ENCODE measurements around the gene SLC9C1. TPM values are rescaled to one million over a fixed set of nuclear protein-coding genes. Genes with fewer than 3 reads are reported as not detected.

SLC9C1 gene
- total and polyA plus RNA-seq, 2 of the 13 experiments (the other 11 are each of a cell fraction or from before 2014, with no cell fraction given) = not detected

DNA sequence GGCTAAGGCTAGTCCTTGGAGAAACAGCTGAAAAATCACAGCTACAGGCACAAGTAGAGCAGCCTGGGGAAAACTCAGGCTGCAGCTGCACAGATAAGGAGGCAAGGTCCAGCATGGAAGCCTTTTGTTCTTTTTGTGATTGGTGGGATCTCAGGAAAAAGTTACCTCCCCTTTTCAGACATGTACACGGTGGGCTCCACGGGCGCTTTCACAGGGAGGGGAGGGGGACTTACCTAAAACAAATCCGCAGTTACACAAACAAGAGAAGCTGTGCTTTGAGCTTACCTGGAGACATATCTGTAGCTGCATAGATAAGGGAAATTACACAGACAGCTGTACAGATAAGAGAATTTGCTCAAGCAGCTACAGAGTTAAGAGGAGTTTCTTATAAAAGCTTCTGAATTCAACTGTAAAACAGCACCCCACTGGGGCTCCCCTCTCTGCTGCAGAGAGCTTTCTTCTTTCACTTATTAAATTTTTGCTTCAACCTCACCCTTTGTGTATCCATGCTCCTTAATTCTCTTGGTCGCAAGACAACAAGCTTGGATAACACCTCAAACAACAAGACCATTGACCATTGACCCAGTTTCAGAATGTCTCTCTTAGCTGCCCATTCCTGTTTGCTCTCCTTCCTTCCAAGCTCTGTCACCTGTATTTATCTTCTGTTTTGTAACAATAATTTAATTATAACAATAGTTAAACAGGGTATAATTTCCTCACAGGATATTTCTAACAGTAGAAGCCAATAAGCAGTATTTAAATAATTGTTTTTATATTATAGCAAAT lies 28.0 kb upstream of the SLC9C1 start:
- H2AFZ ChIP-seq (ENCODE audit: low read length) = no peak overlapping the region
- no peak overlapping the region for H3K4me3 ChIP-seq (replicated peaks in 1 of 3; ENCODE audit: insufficient read depth in 1 of 3, low read depth in 2 of 3, low read length in 3 of 3)
- ChIA-PET CTCF (ENCODE audit: low intra/inter-chr PET ratio, low total read pairs) (no interaction called here), POLR2A (no interaction called here)
- no peak for FAIRE-seq
- H3K79me2 ChIP-seq (ENCODE audit: insufficient read depth, low read length) = no peaks in the 10 kb centered on the region
- H3K27me3 ChIP-seq (ENCODE audit: control insufficient read depth in 1 of 2, insufficient read depth in 2 of 2, low read length in 2 of 2) = no peaks in the 10 kb centered on the region
- in situ Hi-C loops (cut with HindIII; ENCODE audit: extremely low pct_ligation_motif_present, low pct_unique_long_range_greater_than_20kb) (loop anchor here (10.0 kb wide), 1 partner anchor 213 kb away; no protein-coding TSS in a partner anchor), intact Hi-C loops (cut with micrococcal nuclease; ENCODE audit: unreplicated experiment) (no loop called here)
- ATAC-seq = peak; percentile 65
- no TSS peak for BruUV-seq (replicated peaks)
- peak; percentile 11 for DNase-seq (ENCODE audit: low spot score)
- no peak for TF ChIP-seq TSC22D2 (CRISPR knock-in tag; IDR thresholded peaks at IDR 0.05; ENCODE audit: borderline replicate concordance)
- TF ChIP-seq PPARG (CRISPR knock-in tag; conservative IDR thresholded peaks at IDR 0.05) = 0 out of 2 replicates have a peak, but pooled peaks have one; percentile 14
- no peaks in the 10 kb centered on the region for H4K20me1 ChIP-seq (ENCODE audit: insufficient read depth, low read length)
- H3K4me1 ChIP-seq (ENCODE audit: insufficient read depth, low read length) = peaks cover 8% of the 10 kb centered on the region; the same call in 1 of the 2 replicates
- 0 out of 2 replicates have a peak overlapping the region, but pooled peaks have one; percentile 24 for H3K4me2 ChIP-seq (ENCODE audit: low read depth, low read length)
- no peak overlapping the region for H3K27ac ChIP-seq (ENCODE audit: extremely low read length, insufficient read depth, low read length)
- H3K9me3 ChIP-seq (ENCODE audit: low read length) = no peaks in the 10 kb centered on the region
- H3K36me3 ChIP-seq (replicated peaks in 1 of 2; ENCODE audit: control insufficient read depth in 1 of 2, insufficient read depth in 2 of 2, low read length in 2 of 2) = no peaks in the 10 kb centered on the region
- 1% methylated on average over 3 of the region's 5 CpGs for WGBS (ENCODE audit: low lambda C conversion rate)
- no peak overlapping the region for H3K9ac ChIP-seq (ENCODE audit: insufficient read depth, low read depth, low read length)

DNA sequence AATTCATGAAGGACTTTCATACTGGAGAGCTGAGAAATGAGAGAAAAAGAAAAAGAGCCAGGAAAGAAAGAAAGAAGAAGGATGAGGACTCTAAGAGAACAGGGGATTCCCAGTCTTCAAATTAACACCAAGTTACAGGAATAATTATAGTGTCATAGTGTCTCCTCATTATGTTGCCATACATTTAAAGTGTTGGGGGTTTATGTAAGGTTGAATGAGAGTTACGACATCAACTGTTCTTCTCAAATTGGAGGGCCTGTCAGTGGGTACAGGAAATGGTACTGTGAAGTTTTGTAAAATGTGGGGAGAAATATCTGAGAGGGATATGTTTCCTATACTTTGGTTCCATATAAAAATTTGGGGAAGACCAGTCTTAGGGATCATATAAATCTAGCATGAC lies 26.7 kb upstream of the SLC9C1 start:
- in situ Hi-C loops (cut with HindIII; ENCODE audit: extremely low pct_ligation_motif_present, low pct_unique_long_range_greater_than_20kb) = loop anchor here (10.0 kb wide), 1 partner anchor 214 kb away; no protein-coding TSS in a partner anchor
- TF ChIP-seq PHB2 (IDR thresholded peaks at IDR 0.05; ENCODE audit: partially characterized antibody) (no peak), MYNN (CRISPR knock-in tag; IDR thresholded peaks at IDR 0.05; ENCODE audit: low read depth) (no peak), ZNF670 (CRISPR knock-in tag; IDR thresholded peaks at IDR 0.05; ENCODE audit: borderline replicate concordance) (no peak), RBAK (CRISPR knock-in tag; IDR thresholded peaks at IDR 0.05) (no peak), MAFK (conservative IDR thresholded peaks at IDR 0.05 in 1 of 2, IDR thresholded peaks at IDR 0.05 in 1 of 2; ENCODE audit: low read length in 2 of 2) (no peak), ZIK1 (CRISPR knock-in tag; IDR thresholded peaks at IDR 0.05; ENCODE audit: borderline replicate concordance, low read depth) (no peak), MXD4 (CRISPR knock-in tag; IDR thresholded peaks at IDR 0.05) (no peak), PAX8 (CRISPR knock-in tag; IDR thresholded peaks at IDR 0.05; ENCODE audit: borderline replicate concordance) (no peak), SOX13 (IDR thresholded peaks at IDR 0.05) (no peak), SOX13 (CRISPR knock-in tag; conservative IDR thresholded peaks at IDR 0.05 in 1 of 2, IDR thresholded peaks at IDR 0.05 in 1 of 2) (no peak), SETDB1 (CRISPR knock-in tag; IDR thresholded peaks at IDR 0.05; ENCODE audit: borderline replicate concordance) (no peak), HOXD1 (CRISPR knock-in tag; IDR thresholded peaks at IDR 0.05) (no peak), HNRNPL (IDR thresholded peaks at IDR 0.05; ENCODE audit: low read depth, low read length) (no peak)
- TF ChIP-seq, protein P1, sequence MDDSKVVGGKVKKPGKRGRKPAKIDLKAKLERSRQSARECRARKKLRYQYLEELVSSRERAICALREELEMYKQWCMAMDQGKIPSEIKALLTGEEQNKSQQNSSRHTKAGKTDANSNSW (CRISPR knock-in tag; IDR thresholded peaks at IDR 0.05; ENCODE audit: borderline replicate concordance) = no peak
- TF ChIP-seq, protein P2, sequence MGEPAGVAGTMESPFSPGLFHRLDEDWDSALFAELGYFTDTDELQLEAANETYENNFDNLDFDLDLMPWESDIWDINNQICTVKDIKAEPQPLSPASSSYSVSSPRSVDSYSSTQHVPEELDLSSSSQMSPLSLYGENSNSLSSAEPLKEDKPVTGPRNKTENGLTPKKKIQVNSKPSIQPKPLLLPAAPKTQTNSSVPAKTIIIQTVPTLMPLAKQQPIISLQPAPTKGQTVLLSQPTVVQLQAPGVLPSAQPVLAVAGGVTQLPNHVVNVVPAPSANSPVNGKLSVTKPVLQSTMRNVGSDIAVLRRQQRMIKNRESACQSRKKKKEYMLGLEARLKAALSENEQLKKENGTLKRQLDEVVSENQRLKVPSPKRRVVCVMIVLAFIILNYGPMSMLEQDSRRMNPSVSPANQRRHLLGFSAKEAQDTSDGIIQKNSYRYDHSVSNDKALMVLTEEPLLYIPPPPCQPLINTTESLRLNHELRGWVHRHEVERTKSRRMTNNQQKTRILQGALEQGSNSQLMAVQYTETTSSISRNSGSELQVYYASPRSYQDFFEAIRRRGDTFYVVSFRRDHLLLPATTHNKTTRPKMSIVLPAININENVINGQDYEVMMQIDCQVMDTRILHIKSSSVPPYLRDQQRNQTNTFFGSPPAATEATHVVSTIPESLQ (CRISPR knock-in tag; conservative IDR thresholded peaks at IDR 0.05) = no peak

More for the DNA sequence above, 26.7 kb upstream of the SLC9C1 start:
- no peak overlapping the region for H3K4me2 ChIP-seq (ENCODE audit: low read depth, low read length)
- no peaks in the 10 kb centered on the region for H3K9me3 ChIP-seq (ENCODE audit: low read length)
- H3K9ac ChIP-seq (ENCODE audit: insufficient read depth, low read depth, low read length) = no peak overlapping the region
- FAIRE-seq (no peak), ATAC-seq (no peak), DNase-seq (ENCODE audit: low spot score) (no peak)
- H3K27me3 ChIP-seq (ENCODE audit: control insufficient read depth in 1 of 2, insufficient read depth in 2 of 2, low read length in 2 of 2) = no peaks in the 10 kb centered on the region
- no peaks in the 10 kb centered on the region for H4K20me1 ChIP-seq (ENCODE audit: insufficient read depth, low read length)
- H3K36me3 ChIP-seq (replicated peaks in 1 of 2; ENCODE audit: control insufficient read depth in 1 of 2, insufficient read depth in 2 of 2, low read length in 2 of 2) = no peaks in the 10 kb centered on the region
- no peaks in the 10 kb centered on the region for H3K79me2 ChIP-seq (ENCODE audit: insufficient read depth, low read length)
- ChIA-PET CTCF (ENCODE audit: low intra/inter-chr PET ratio, low total read pairs) (no interaction called here), POLR2A (no interaction called here)
- H3K4me1 ChIP-seq (ENCODE audit: insufficient read depth, low read length) = peaks cover 8% of the 10 kb centered on the region; the same call in 1 of the 2 replicates
- intact Hi-C loops (cut with micrococcal nuclease; ENCODE audit: unreplicated experiment) = no loop called here
- WGBS (ENCODE audit: low lambda C conversion rate) = 65% methylated on average over 1 of the region's 1 CpG
- H2AFZ ChIP-seq (ENCODE audit: low read length) = no peak overlapping the region
- no TSS peak for BruUV-seq (replicated peaks)
- H3K4me3 ChIP-seq (replicated peaks in 1 of 3; ENCODE audit: insufficient read depth in 1 of 3, low read depth in 2 of 3, low read length in 3 of 3) = no peak overlapping the region
- H3K27ac ChIP-seq (ENCODE audit: extremely low read length, insufficient read depth, low read length) = no peak overlapping the region
